ENCODE measurements around the gene MPPED2.

GRCh38 chr11:30431127-30431814 lies 154.9 kb downstream of the MPPED2 start:
- no peak for TF ChIP-seq POLR2A (IDR thresholded peaks at IDR 0.05)
- TF ChIP-seq, protein P1, sequence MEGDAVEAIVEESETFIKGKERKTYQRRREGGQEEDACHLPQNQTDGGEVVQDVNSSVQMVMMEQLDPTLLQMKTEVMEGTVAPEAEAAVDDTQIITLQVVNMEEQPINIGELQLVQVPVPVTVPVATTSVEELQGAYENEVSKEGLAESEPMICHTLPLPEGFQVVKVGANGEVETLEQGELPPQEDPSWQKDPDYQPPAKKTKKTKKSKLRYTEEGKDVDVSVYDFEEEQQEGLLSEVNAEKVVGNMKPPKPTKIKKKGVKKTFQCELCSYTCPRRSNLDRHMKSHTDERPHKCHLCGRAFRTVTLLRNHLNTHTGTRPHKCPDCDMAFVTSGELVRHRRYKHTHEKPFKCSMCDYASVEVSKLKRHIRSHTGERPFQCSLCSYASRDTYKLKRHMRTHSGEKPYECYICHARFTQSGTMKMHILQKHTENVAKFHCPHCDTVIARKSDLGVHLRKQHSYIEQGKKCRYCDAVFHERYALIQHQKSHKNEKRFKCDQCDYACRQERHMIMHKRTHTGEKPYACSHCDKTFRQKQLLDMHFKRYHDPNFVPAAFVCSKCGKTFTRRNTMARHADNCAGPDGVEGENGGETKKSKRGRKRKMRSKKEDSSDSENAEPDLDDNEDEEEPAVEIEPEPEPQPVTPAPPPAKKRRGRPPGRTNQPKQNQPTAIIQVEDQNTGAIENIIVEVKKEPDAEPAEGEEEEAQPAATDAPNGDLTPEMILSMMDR (IDR thresholded peaks at IDR 0.05), result no peak
